GM19455 (cell line): ENCODE results near the gene FOXL1.

ENCODE experiments used
- ATAC-seq: cut with Tn5 transposase; IDR thresholded peaks from one replicate; pipeline ENCODE4 v1.9.1; 2021; ENCODE audit not compliant: unreplicated experiment

The FOXL1 gene

GRCh38 chr16:86604436-86605193, 26.3 kb downstream of the FOXL1 start:
- ATAC-seq: no peak

GRCh38 chr16:86605950-86606349, 27.6 kb downstream of the FOXL1 start:
- ATAC-seq: no peak

- ATAC-seq: no peak
Measured at GRCh38 chr16:86608301-86608747, 30.0 kb downstream of the FOXL1 start.

- no peak for ATAC-seq
Measured at GRCh38 chr16:86609115-86609514, 30.8 kb downstream of the FOXL1 start.

- ATAC-seq: no peak
Measured at GRCh38 chr16:86609661-86610060, 31.3 kb downstream of the FOXL1 start.

- no peak for ATAC-seq
Measured at GRCh38 chr16:86610779-86611524, 32.6 kb downstream of the FOXL1 start.

- no peak for ATAC-seq
Measured at GRCh38 chr16:86611525-86611855, 33.1 kb downstream of the FOXL1 start.

- no peak for ATAC-seq
Measured at GRCh38 chr16:86611941-86612340, 33.6 kb downstream of the FOXL1 start.

GRCh38 chr16:86614699-86615098, 36.4 kb downstream of the FOXL1 start:
- no peak for ATAC-seq

- no peak for ATAC-seq
Measured at GRCh38 chr16:86616906-86617305, 38.6 kb downstream of the FOXL1 start.

GRCh38 chr16:86618431-86619238, 40.3 kb downstream of the FOXL1 start:
- no peak for ATAC-seq

- no peak for ATAC-seq
Measured at GRCh38 chr16:86619239-86619794, 41.0 kb downstream of the FOXL1 start.

- ATAC-seq: no peak
Measured at GRCh38 chr16:86620184-86620583, 41.8 kb downstream of the FOXL1 start.

- ATAC-seq: no peak
Measured at GRCh38 chr16:86621966-86622365, 43.6 kb downstream of the FOXL1 start.

GRCh38 chr16:86622700-86623615, 44.6 kb downstream of the FOXL1 start:
- no peak for ATAC-seq

GRCh38 chr16:86625029-86625428, 46.7 kb downstream of the FOXL1 start:
- ATAC-seq: no peak

- ATAC-seq: no peak
Measured at GRCh38 chr16:86625821-86626220, 47.5 kb downstream of the FOXL1 start.

GRCh38 chr16:86626284-86626683, 47.9 kb downstream of the FOXL1 start:
- ATAC-seq: no peak

- no peak for ATAC-seq
Measured at GRCh38 chr16:86626966-86627365, 48.6 kb downstream of the FOXL1 start.

GRCh38 chr16:86628614-86629013, 50.3 kb downstream of the FOXL1 start:
- no peak for ATAC-seq
